BE2C (cell line): Measurements from ENCODE around the gene CEP128. TPM values are rescaled to one million over a fixed set of nuclear protein-coding genes. Genes with fewer than 3 reads are reported as not detected.

Experiments
- DNase-seq: peaks from one replicate; pipeline ENCODE4 v3.0.0-alpha.2; 2020
- H3K27me3 ChIP-seq: fragments of 250-450 bp; sonication (Bioruptor Pico); 2 replicates; pipeline ENCODE4 v1.5.1; 2020; ENCODE audit warnings: mild to moderate bottlenecking
- H3K36me3 ChIP-seq: fragments of 250-450 bp; sonication (Bioruptor Pico); 2 replicates; pipeline ENCODE4 v1.5.1; 2020; ENCODE audit warnings: mild to moderate bottlenecking
- H3K4me1 ChIP-seq: fragments of 250-450 bp; sonication (Bioruptor Pico); 2 replicates; pipeline ENCODE4 v1.5.1; 2020
- H3K4me3 ChIP-seq: 2 replicates; pipeline ENCODE4 v1.5.1; 2011; ENCODE audit warnings: low read depth, low read length
- H3K9me3 ChIP-seq: fragments of 250-450 bp; sonication (Bioruptor Pico); 2 replicates; pipeline ENCODE4 v1.5.1; 2020
- polyA plus RNA-seq: library from polyadenylated mRNA; unstranded; fragments of >200 nt; gene quantifications from one replicate; pipeline ENCODE4 v1.2.1, GENCODE V29; 2012; ENCODE audit warnings: low read depth, missing spikeins; ENCODE audit not compliant: insufficient read length, insufficient read depth
- TF ChIP-seq, protein P1 (sequence below): IDR thresholded peaks from 2 replicates; pipeline ENCODE4 v1.5.1; 2012; ENCODE audit warnings: mild to moderate bottlenecking, low read depth, low read length

Gene CEP128
- 1.2 TPM for polyA plus RNA-seq

GRCh38 chr14:80941241-80942185, at the start of gene CEP128:
CEP128 (minus strand) TSS chr14:80941738.
- H3K27me3 ChIP-seq: no peaks in the 10 kb centered on the region
- H3K4me1 ChIP-seq: peaks cover 3% of the 10 kb centered on the region; the same call in 1 of the 2 replicates
- peak within 1 kb of the TSS; percentile 77 for H3K4me3 ChIP-seq
- H3K9me3 ChIP-seq: no peaks in the 10 kb centered on the region
- H3K36me3 ChIP-seq: no peaks in the 10 kb centered on the region
- DNase-seq: peak; percentile 96
- TF ChIP-seq, protein P1, sequence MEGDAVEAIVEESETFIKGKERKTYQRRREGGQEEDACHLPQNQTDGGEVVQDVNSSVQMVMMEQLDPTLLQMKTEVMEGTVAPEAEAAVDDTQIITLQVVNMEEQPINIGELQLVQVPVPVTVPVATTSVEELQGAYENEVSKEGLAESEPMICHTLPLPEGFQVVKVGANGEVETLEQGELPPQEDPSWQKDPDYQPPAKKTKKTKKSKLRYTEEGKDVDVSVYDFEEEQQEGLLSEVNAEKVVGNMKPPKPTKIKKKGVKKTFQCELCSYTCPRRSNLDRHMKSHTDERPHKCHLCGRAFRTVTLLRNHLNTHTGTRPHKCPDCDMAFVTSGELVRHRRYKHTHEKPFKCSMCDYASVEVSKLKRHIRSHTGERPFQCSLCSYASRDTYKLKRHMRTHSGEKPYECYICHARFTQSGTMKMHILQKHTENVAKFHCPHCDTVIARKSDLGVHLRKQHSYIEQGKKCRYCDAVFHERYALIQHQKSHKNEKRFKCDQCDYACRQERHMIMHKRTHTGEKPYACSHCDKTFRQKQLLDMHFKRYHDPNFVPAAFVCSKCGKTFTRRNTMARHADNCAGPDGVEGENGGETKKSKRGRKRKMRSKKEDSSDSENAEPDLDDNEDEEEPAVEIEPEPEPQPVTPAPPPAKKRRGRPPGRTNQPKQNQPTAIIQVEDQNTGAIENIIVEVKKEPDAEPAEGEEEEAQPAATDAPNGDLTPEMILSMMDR: no peak

DNA sequence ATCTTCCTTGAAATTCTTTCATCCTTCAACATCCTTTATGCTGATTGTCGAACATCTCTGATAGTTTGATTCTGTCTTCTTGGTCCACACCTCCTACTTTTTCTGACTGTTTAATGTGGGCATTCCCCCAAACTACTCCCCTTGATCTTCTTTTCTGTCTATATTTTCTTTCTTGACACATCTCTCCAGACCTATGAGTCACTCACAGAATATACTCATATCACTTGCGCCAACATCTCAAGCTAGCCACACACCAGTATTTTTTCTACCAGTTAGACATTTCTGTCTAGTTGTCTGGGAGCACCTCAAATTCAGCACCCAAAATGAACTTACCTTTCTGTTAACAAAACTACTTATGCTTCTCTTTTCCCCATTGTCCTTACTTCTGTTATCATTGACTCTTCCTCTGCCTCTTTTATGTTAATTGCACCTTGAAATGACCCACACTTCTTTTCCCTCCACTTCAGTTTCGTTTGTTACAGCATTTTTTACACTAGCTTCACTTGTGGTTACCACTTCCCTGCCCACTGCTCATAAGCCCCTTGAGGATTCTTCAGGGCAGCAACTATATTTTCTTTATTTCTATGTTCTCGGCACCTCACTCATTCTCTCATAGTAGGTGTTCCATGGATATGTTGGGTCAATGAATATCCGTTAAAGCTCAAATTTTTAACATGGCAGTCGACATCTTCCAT, 47.3 kb upstream of the CEP128 start:
- Histone ChIP-seq H3K4me1 (peaks cover 8% of the 10 kb centered on the region), H3K27me3 (no peaks in the 10 kb centered on the region), H3K36me3 (no peaks in the 10 kb centered on the region), H3K4me3 (no peak overlapping the region), H3K9me3 (no peaks in the 10 kb centered on the region)
- TF ChIP-seq, protein P1: no peak
- no peak for DNase-seq

DNA sequence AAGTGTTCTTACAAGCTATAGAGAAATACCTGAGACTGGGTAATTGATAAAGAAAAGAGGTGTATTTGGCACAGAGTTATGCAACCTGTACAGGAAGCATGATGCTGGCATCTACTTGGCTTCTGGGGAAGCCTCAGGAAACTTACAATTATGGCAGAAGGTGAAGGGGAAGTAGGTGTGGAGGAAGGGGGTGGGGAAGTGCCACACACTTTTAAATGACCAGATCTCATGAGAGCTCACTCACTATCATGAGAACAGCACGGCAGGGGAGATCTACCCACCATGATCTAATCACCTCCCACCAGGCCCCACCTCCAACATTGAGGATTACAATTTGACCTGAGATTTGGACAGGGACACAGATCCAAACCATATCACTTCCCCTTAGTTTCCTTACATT, 46.7 kb upstream of the CEP128 start:
- TF ChIP-seq, protein P1: no peak

DNA sequence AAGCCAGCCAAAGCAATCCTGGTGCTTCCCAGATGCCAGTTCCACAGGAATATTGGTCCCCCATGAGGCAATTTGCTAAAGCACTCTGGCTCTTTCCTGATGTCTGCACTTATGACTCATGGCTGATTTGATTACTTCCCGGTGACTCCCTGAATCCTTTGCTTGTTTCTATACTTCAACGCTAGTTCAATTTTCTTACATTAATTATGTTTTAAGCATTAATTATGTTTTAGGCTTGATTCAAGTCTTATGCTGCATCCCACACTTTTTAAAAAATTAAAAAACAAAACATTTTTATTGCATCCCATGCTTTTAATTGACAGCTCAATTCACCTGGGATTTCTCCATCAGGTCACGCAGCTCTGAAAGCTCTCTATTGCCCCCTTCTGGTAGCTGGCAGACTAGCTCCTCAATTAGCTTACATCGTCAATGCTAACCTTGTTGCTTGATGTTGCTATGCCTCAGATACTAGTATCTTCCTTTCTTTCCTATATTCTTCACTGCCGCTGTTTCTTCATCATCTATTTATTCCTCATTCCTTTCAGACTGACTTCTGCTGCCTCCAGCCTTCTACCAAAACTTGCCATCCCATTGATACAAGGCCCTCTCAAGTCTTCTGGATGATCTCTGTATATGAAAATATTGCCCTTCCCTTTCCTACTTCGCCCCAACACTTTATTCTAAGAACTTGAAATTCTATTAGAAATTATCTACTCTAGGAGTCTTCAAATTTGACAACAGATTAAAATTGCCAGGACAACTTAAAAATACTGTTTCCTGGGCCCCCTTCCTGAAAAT, 45.9 kb upstream of the CEP128 start:
- Histone ChIP-seq H3K4me1 (peaks cover 8% of the 10 kb centered on the region), H3K9me3 (no peaks in the 10 kb centered on the region), H3K27me3 (no peaks in the 10 kb centered on the region), H3K36me3 (no peaks in the 10 kb centered on the region), H3K4me3 (peak overlapping the region; percentile 21)
- peak; percentile 73 for DNase-seq
- TF ChIP-seq, protein P1: peak; percentile 99

More for the DNA sequence above, 46.7 kb upstream of the CEP128 start:
- Histone ChIP-seq H3K4me1 (peaks cover 8% of the 10 kb centered on the region), H3K4me3 (no peak overlapping the region), H3K36me3 (no peaks in the 10 kb centered on the region), H3K27me3 (no peaks in the 10 kb centered on the region), H3K9me3 (no peaks in the 10 kb centered on the region)
- no peak for DNase-seq

- Histone ChIP-seq H3K4me3 (no peak overlapping the region), H3K27me3 (no peaks in the 10 kb centered on the region), H3K4me1 (peaks cover 8% of the 10 kb centered on the region), H3K9me3 (no peaks in the 10 kb centered on the region), H3K36me3 (no peaks in the 10 kb centered on the region)
- no peak for DNase-seq
- TF ChIP-seq, protein P1: no peak
These were observed 41.2 kb upstream of the CEP128 start for GRCh38 chr14:80982711-80983110.
